AG08396 (cell line): ENCODE results near the gene AAMDC.
A peak's percentile ranks its signal among the peaks of the same experiment; 100 is the strongest.
"Not testable (repeated sequence)": the region's sequence is repeated elsewhere in the genome, so short reads cannot be mapped to it uniquely, and the experiment has no call there.

ENCODE experiments used
- DNase-seq: peaks from one replicate; pipeline ENCODE4 v3.0.0; 2012; ENCODE audit warnings: low spot score, mixed read lengths

The AAMDC gene

DNA sequence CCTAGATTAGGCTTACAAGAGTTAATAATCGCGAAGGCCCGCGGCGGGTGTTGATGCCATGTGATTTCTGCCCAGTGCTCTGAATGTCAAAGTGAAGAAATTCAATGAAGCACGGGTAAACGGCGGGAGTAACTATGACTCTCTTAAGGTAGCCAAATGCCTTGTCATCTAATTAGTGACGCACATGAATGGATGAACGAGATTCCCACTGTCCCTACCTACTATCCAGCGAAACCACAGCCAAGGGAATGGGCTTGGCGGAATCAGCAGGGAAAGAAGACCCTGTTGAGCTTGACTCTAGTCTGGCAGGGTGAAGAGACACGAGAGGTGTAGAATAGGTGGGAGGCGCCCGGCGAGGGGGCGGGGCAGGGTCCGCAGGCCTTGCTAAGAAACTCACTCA lies 65.5 kb downstream of the AAMDC start:
- no peak for DNase-seq

- DNase-seq = not testable (repeated sequence)
These were observed 68.1 kb downstream of the AAMDC start for GRCh38 chr11:77889045-77889444.

GRCh38 chr11:77890100-77890614 lies 69.2 kb downstream of the AAMDC start:
- DNase-seq = not testable (repeated sequence)

DNA sequence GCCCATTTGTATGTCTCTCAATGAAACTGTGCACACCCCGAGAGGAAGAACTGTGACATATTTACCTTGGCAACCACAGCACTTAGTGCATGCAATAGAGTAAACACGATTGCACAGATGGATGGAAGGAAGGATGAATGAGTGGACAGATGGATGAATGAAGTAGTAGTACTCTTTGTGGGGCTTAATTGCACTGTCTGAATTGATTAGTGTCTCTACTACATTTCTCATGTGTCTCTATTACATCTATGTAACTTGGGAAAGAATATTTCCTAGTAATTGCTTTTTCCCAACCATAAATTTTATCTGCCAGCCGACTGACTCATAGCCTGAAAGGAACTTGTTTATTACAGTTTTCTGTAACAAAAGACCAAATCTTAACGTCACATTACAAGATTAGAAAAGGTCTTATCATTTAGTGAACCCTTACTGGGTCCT lies 69.7 kb downstream of the AAMDC start:
- DNase-seq = not testable (repeated sequence)

DNA sequence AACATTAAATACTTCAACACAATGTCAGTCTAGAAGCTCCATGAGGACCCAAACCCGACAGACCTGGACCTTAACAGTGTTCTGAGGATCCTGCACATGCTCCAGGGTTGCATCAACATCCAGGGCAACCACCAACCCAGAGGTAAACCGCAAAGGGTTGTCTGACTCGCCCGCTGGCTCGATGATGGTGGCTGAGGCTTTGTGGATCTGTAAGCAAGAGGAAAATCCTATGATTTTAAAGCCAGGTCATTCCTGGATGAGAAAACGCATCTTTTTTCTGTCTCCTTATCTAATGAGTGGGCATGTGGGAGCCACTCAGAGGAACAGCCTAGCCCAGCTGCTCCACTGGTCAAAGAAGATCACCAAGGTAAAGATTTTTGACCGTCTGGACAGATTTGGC lies 70.3 kb downstream of the AAMDC start:
- DNase-seq = not testable (repeated sequence)

- DNase-seq = not testable (repeated sequence)
These were observed 70.8 kb downstream of the AAMDC start for GRCh38 chr11:77891703-77892102.

DNA sequence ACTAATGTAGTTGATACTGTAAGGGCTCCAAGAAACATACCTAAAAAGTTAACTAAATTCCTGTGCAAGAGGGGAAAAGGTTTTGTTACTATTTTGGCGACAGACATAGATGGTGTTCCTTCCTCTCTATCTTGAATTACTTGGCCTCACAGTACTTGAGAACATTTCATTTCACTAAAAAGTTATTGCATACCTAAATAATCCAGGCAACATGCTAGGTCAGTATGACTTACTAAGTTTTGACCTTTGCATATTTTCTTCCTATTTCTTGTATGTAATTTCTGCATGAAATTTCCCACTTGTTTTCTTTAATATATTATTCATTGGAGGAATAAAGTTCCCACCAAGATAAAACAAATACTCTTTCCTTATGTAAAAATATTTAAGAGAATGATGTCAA lies 74.0 kb downstream of the AAMDC start:
- DNase-seq = not testable (repeated sequence)

DNA sequence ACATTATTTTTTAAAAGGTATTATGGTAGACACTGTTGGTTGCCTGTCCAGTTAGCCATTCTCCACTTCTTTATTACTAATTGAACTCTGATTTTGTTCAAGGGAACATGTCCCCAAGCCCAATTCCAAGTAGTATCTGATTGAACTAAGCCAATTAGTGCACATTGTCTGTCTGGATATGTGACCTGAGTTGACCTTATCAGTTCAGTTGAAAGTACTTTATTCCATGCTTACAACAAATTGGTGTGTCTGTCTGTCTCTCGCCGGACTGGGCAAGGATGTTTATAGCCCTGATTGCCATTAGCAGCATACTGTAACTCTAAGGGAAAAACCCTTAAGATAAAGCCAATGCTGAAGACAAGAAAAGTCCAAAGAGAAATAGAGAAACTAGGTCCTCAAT lies 87.9 kb downstream of the AAMDC start:
- DNase-seq = no peak

GRCh38 chr11:77909277-77909676 lies 88.3 kb downstream of the AAMDC start:
- no peak for DNase-seq

DNA sequence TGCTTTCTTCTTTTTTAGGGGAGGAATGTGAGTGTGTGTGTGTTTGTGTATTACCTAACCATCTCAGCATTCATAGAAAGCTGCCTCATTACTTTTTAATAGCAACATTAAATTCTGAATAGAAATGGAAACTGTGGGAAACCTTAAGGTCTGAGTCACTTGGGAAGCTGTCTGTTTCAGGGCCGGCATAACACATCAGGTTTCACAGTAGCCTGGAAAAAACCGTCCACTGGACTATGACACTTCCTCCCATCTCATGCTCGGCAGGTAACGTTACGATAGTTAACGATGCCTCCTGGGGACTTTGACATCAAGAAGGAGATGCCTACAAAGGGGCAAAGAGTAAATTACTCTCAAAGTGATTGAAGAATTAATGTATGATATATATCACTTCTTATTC lies 89.9 kb downstream of the AAMDC start:
- DNase-seq = not testable (repeated sequence)

GRCh38 chr11:77913608-77914306 lies 92.8 kb downstream of the AAMDC start:
- not testable (repeated sequence) for DNase-seq

DNA sequence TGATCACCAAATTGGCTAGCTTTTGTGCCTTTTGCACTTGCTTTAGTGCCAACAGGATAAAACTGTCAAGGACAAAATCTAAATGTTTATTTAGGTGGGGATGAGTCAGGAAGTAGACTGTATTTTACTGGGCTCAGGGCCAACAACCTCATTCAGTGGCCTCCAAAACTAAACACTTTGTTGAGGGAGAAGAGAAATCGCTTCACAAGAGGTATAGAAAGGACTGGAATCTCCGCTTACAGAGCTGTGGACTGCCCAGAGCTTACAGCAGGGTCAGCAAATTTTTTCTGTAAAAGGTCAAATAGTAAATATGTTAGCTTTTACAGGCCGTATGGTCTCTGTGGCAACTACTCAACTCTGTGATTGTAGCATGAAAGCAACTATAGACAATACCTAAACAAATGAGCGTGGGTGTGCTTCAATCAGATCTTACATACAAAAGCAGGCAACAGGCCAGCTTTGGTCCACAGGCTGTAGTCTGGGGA lies 93.4 kb downstream of the AAMDC start:
- peak; percentile 6 for DNase-seq

GRCh38 chr11:77917713-77918112 lies 96.8 kb downstream of the AAMDC start:
- DNase-seq = not testable (repeated sequence)
